Mucosa of descending colon (tissue), 3 donors: ENCODE data around the gene LRRN3. TPM values are rescaled to one million over a fixed set of nuclear protein-coding genes. Genes with fewer than 3 reads are reported as not detected.

Source experiments
- ATAC-seq: fragments of 200-7000 bp; cut with Tn5 transposase; one replicate; pipeline ENCODE4 v1.9.1; 2020; ENCODE audit warnings: mild to moderate bottlenecking, moderate library complexity
- DNase-seq, 3 donors: peaks; one replicate each; pipeline ENCODE4 v3.0.0-alpha.2; 2020
- H3K36me3 ChIP-seq: fragments of 200-600 bp; one replicate; pipeline ENCODE4 v1.8.0; 2021; ENCODE audit warnings: low read depth, mild to moderate bottlenecking
- H3K4me1 ChIP-seq: fragments of 200-600 bp; one replicate; pipeline ENCODE4 v1.8.0; 2021; ENCODE audit warnings: low read depth, mild to moderate bottlenecking
- H3K4me3 ChIP-seq: fragments of 200-600 bp; one replicate; pipeline ENCODE4 v1.8.0; 2021; ENCODE audit warnings: mild to moderate bottlenecking
- H3K9me3 ChIP-seq: fragments of 200-600 bp; one replicate; pipeline ENCODE4 v1.8.0; 2021; ENCODE audit warnings: mild to moderate bottlenecking
- CTCF ChIP-seq: fragments of 200-600 bp; IDR thresholded peaks from one replicate; pipeline ENCODE4 v1.8.0; 2022; ENCODE audit warnings: antibody characterized with exemption, mild to moderate bottlenecking
- intact Hi-C, 2 donors: fragments of 100-400 bp; cut with DNase I in 1 of 2; cut with micrococcal nuclease in 1 of 2; formaldehyde crosslinking; loops; one replicate each; pipeline versions ENCODE4 v1.11.0 to v1.11.1; 2022; cut with DNase I, micrococcal nuclease
- long read RNA-seq, 2 donors: library from polyadenylated mRNA; unstranded; transcript quantifications; one replicate each; pipeline ENCODE4 v2.0.0, GENCODE V29; 2019 to 2021
- total RNA-seq, 3 donors: library from RNA; stranded (reverse); fragmentation: NEBNext Ultra II Directional in 2 of 3; extraction: Animal tissue kit (Norgen Biotek cat#: 25700) in 2 of 3; gene quantifications; one replicate each; pipeline versions ENCODE4 v1.2.1 to v1.2.4, GENCODE V29; 2021 to 2023
- donor health status: DM: no; HTN: no; CAD: no; lungs with moderate emphysema.
- donor health status: DM: no; HTN: no; CAD: no.
- donor health status: DM: no; HTN: yes; CAD: no.

The LRRN3 gene
- under 1 TPM; 0.29 to 0.80 (median 0.73) TPM for total RNA-seq
- long read RNA-seq, donor 1, partial matches to known transcripts = 0 of 1 reads
- long read RNA-seq, donor 1, other reads (novel, unspliced or antisense) = 1 of 1 reads
- long read RNA-seq, donor 2 = 0 reads

GRCh38 chr7:111090846-111091245 lies at the start of gene LRRN3:
Gene LRRN3, plus strand, starts transcription at chr7:111091127. Its CDS starts 31,646 bp downstream, at chr7:111122773.
- ATAC-seq = peak; percentile 68
- H3K36me3 ChIP-seq = no peaks in the 10 kb centered on the region
- no peaks in the 10 kb centered on the region for H3K4me1 ChIP-seq
- no peaks in the 10 kb centered on the region for H3K9me3 ChIP-seq
- no peak for TF ChIP-seq CTCF
- DNase-seq = peak in 1 of 3 donors; percentile 15
- no peak within 1 kb of the TSS for H3K4me3 ChIP-seq
- intact Hi-C loops = loop anchor here (5.0 to 10.0 kb wide), 2 partner anchors 394 to 396 kb away; no protein-coding TSS in a partner anchor

GRCh38 chr7:111041577-111041976 lies 49.4 kb upstream of the LRRN3 start:
- DNase-seq = no peak
- H3K4me1 ChIP-seq = no peaks in the 10 kb centered on the region
- TF ChIP-seq CTCF = no peak
- H3K36me3 ChIP-seq = no peaks in the 10 kb centered on the region
- no peaks in the 10 kb centered on the region for H3K9me3 ChIP-seq
- ATAC-seq = no peak
- no peak overlapping the region for H3K4me3 ChIP-seq
- intact Hi-C loops = no loop called here

GRCh38 chr7:111042842-111043241 lies 48.1 kb upstream of the LRRN3 start:
- no peak overlapping the region for H3K4me3 ChIP-seq
- intact Hi-C loops = no loop called here
- H3K9me3 ChIP-seq = no peaks in the 10 kb centered on the region
- no peaks in the 10 kb centered on the region for H3K4me1 ChIP-seq
- DNase-seq (no peak), ATAC-seq (no peak)
- H3K36me3 ChIP-seq = no peaks in the 10 kb centered on the region
- TF ChIP-seq CTCF = no peak

DNA sequence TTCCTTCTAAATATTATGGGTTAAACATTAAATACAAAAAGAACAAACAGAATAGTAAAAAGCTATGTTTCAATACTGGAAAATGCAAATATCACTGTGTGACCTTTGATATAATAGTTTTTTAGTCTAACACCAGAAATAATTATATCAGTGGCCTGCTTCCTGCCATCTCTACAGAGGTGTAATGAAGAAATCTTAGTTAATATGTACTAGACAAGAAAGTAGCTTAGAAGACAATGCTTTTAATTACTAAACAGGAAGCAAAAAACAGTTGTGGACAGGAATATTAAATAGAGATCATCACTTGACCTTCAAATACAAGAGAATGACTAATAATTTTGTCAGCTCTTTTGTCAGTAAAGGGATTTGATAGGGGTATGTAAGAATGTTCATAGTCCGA lies 47.4 kb upstream of the LRRN3 start:
- no peak overlapping the region for H3K4me3 ChIP-seq
- H3K9me3 ChIP-seq = no peaks in the 10 kb centered on the region
- intact Hi-C loops = no loop called here
- ATAC-seq = no peak
- no peaks in the 10 kb centered on the region for H3K36me3 ChIP-seq
- no peaks in the 10 kb centered on the region for H3K4me1 ChIP-seq
- no peak for TF ChIP-seq CTCF
- no peak for DNase-seq

DNA sequence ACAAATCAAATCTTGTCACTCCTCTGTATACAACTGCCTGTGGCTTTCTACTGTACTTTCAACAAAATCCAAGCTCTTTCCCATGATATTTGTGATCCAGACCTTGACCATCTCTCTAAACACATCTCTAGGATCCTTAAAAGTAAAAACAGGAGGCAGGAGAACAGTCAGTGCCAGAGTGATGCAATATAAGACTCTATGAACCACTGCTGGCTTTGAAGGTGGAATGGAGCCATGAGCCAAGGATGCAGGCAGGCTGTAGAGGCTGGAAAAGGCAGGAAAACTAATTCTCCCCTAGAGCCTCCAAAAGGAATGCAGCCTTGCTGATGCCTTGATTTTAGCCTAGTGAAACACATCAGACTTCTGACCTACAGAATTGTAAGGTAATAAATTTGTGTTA lies 45.5 kb upstream of the LRRN3 start:
- Histone ChIP-seq H3K4me3 (no peak overlapping the region), H3K36me3 (no peaks in the 10 kb centered on the region), H3K9me3 (no peaks in the 10 kb centered on the region), H3K4me1 (no peaks in the 10 kb centered on the region)
- ATAC-seq = no peak
- intact Hi-C loops = no loop called here
- no peak for TF ChIP-seq CTCF
- no peak for DNase-seq

GRCh38 chr7:111047595-111047994 lies 43.3 kb upstream of the LRRN3 start:
- DNase-seq = no peak
- intact Hi-C loops = no loop called here
- TF ChIP-seq CTCF = no peak

More at GRCh38 chr7:111047595-111047994, 43.3 kb upstream of the LRRN3 start:
- no peak for ATAC-seq
- no peak overlapping the region for H3K4me3 ChIP-seq
- no peaks in the 10 kb centered on the region for H3K36me3 ChIP-seq
- no peaks in the 10 kb centered on the region for H3K9me3 ChIP-seq
- no peaks in the 10 kb centered on the region for H3K4me1 ChIP-seq
